Measurements from ENCODE around the gene RRM1.

The RRM1 gene

GRCh38 chr11:4184163-4184916 is 89.7 kb downstream of the RRM1 start:
- no peak overlapping the region for H3K4me3 ChIP-seq (ENCODE audit: low read length)
- peaks cover 3% of the 10 kb centered on the region for H3K4me1 ChIP-seq (ENCODE audit: control insufficient read depth, insufficient read depth, low read length)
- H3K9ac ChIP-seq (ENCODE audit: low read length): no peak overlapping the region
- H3K9me3 ChIP-seq (ENCODE audit: control insufficient read depth, low read length): no peaks in the 10 kb centered on the region
- H3K36me3 ChIP-seq (ENCODE audit: control insufficient read depth, insufficient read depth, low read length): no peaks in the 10 kb centered on the region
- H3K27me3 ChIP-seq (ENCODE audit: control insufficient read depth, insufficient read depth, low read length): no peaks in the 10 kb centered on the region

- Histone ChIP-seq H3K4me1 (ENCODE audit: control insufficient read depth, insufficient read depth, low read length) (peaks cover 3% of the 10 kb centered on the region), H3K27me3 (ENCODE audit: control insufficient read depth, insufficient read depth, low read length) (no peaks in the 10 kb centered on the region), H3K9ac (ENCODE audit: low read length) (no peak overlapping the region), H3K9me3 (ENCODE audit: control insufficient read depth, low read length) (no peaks in the 10 kb centered on the region), H3K36me3 (ENCODE audit: control insufficient read depth, insufficient read depth, low read length) (no peaks in the 10 kb centered on the region), H3K4me3 (ENCODE audit: low read length) (no peak overlapping the region)
Observed at GRCh38 chr11:4185561-4185960, 91.0 kb downstream of the RRM1 start.

- Histone ChIP-seq H3K9ac (ENCODE audit: low read length) (no peak overlapping the region), H3K4me1 (ENCODE audit: control insufficient read depth, insufficient read depth, low read length) (peaks cover 3% of the 10 kb centered on the region), H3K36me3 (ENCODE audit: control insufficient read depth, insufficient read depth, low read length) (no peaks in the 10 kb centered on the region), H3K4me3 (ENCODE audit: low read length) (no peak overlapping the region), H3K27me3 (ENCODE audit: control insufficient read depth, insufficient read depth, low read length) (no peaks in the 10 kb centered on the region), H3K9me3 (ENCODE audit: control insufficient read depth, low read length) (no peaks in the 10 kb centered on the region)
Observed at GRCh38 chr11:4186464-4187054, 92.0 kb downstream of the RRM1 start.

- H3K27me3 ChIP-seq (ENCODE audit: control insufficient read depth, insufficient read depth, low read length): no peaks in the 10 kb centered on the region
- H3K36me3 ChIP-seq (ENCODE audit: control insufficient read depth, insufficient read depth, low read length): no peaks in the 10 kb centered on the region
- peaks cover 3% of the 10 kb centered on the region for H3K4me1 ChIP-seq (ENCODE audit: control insufficient read depth, insufficient read depth, low read length)
- H3K9me3 ChIP-seq (ENCODE audit: control insufficient read depth, low read length): no peaks in the 10 kb centered on the region
- H3K4me3 ChIP-seq (ENCODE audit: low read length): peak overlapping the region; percentile 36
- H3K9ac ChIP-seq (ENCODE audit: low read length): peak overlapping the region; percentile 62
Observed at GRCh38 chr11:4187055-4187988, 92.7 kb downstream of the RRM1 start.

All from mucosa of stomach (tissue), 1 donor.